Measurements from ENCODE around the gene PREX1. TPM values are rescaled to one million over a fixed set of nuclear protein-coding genes. Genes with fewer than 3 reads are reported as not detected.

Gene PREX1
- total and polyA plus RNA-seq, 2 of the 4 experiments (the other 2 are of a cell fraction): 0.67 to 0.72 TPM

- Histone ChIP-seq H3K23ac (ENCODE audit: low read depth, low read length) (no peak overlapping the region), H2BK5ac (ENCODE audit: low read depth, low read length, poor library complexity, severe bottlenecking) (no peak overlapping the region), H4K91ac (ENCODE audit: insufficient read depth, low read depth, low read length) (no peak overlapping the region), H3K18ac (ENCODE audit: low read depth, low read length) (no peak overlapping the region), H3K9me1 (ENCODE audit: insufficient read depth, low read length) (no peaks in the 10 kb centered on the region; the same call in 1 of the 2 replicates), H3K4me3 (ENCODE audit: insufficient read depth, low read depth, low read length) (no peak overlapping the region), H3K4me1 (ENCODE audit: control insufficient read depth, insufficient read depth, low read length) (no peaks in the 10 kb centered on the region), H4K5ac (ENCODE audit: low read depth, low read length) (no peak overlapping the region), H2BK120ac (ENCODE audit: low read depth, low read length) (no peak overlapping the region), H3K79me1 (ENCODE audit: low read depth in 1 of 2, low read length in 2 of 2) (no peaks in the 10 kb centered on the region), H3K9me3 (ENCODE audit: control insufficient read depth, insufficient read depth, low read length) (peaks cover 3% of the 10 kb centered on the region; the same call in 1 of the 2 replicates), H3K27ac (ENCODE audit: insufficient read depth, low read length) (no peak overlapping the region), H3K36me3 (ENCODE audit: control insufficient read depth, insufficient read depth, low read length) (no peaks in the 10 kb centered on the region), H4K8ac (ENCODE audit: low read depth in 2 of 2, low read length in 2 of 2) (no peak overlapping the region), H2BK20ac (ENCODE audit: low read depth, low read length) (no peak overlapping the region), H3K4ac (ENCODE audit: low read depth, low read length) (no peak overlapping the region), H3K9ac (ENCODE audit: low read depth, low read length) (no peak overlapping the region), H3K56ac (ENCODE audit: extremely low read depth, insufficient read depth, low read length) (no peak overlapping the region), H4K20me1 (ENCODE audit: insufficient read depth, low read length) (no peaks in the 10 kb centered on the region), H3K14ac (replicated peaks; ENCODE audit: low read depth, low read length) (no peak overlapping the region), H2AK5ac (ENCODE audit: low read depth, low read length) (no peak overlapping the region), H2BK15ac (ENCODE audit: low read depth, low read length) (no peak overlapping the region), H3K4me2 (ENCODE audit: low read depth, low read length) (no peak overlapping the region), H2AK9ac (replicated peaks; ENCODE audit: low read depth, low read length, poor library complexity) (no peak overlapping the region), H2AFZ (replicated peaks; ENCODE audit: low read length, poor library complexity) (no peak overlapping the region), H3K27me3 (ENCODE audit: control insufficient read depth, insufficient read depth, low read length) (peaks cover 12% of the 10 kb centered on the region; the same call in 1 of the 2 replicates)
- intact Hi-C loops (cut with micrococcal nuclease): no loop called here
- DNase-seq (no peak), ATAC-seq (ENCODE audit: low read depth) (no peak)
- in situ Hi-C loops (cut with MboI; ENCODE audit: low sequenced_read_pairs): no loop called here
- TF ChIP-seq, protein P1, sequence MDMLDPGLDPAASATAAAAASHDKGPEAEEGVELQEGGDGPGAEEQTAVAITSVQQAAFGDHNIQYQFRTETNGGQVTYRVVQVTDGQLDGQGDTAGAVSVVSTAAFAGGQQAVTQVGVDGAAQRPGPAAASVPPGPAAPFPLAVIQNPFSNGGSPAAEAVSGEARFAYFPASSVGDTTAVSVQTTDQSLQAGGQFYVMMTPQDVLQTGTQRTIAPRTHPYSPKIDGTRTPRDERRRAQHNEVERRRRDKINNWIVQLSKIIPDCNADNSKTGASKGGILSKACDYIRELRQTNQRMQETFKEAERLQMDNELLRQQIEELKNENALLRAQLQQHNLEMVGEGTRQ (IDR thresholded peaks at IDR 0.05; ENCODE audit: low read depth, low read length): no peak
- TF ChIP-seq RFX5 (IDR thresholded peaks at IDR 0.05; ENCODE audit: low read depth, low read length): no peak
- TF ChIP-seq BHLHE40 (IDR thresholded peaks at IDR 0.05; ENCODE audit: low read depth, low read length): no peak
- TF ChIP-seq FOS (IDR thresholded peaks at IDR 0.05; ENCODE audit: low read depth, low read length): no peak
- no peak for TF ChIP-seq SMC3 (IDR thresholded peaks at IDR 0.05; ENCODE audit: low read depth, low read length)
- TF ChIP-seq CTCF (conservative IDR thresholded peaks at IDR 0.05; ENCODE audit: low read depth, low read length): no peak
- TF ChIP-seq, protein P2, sequence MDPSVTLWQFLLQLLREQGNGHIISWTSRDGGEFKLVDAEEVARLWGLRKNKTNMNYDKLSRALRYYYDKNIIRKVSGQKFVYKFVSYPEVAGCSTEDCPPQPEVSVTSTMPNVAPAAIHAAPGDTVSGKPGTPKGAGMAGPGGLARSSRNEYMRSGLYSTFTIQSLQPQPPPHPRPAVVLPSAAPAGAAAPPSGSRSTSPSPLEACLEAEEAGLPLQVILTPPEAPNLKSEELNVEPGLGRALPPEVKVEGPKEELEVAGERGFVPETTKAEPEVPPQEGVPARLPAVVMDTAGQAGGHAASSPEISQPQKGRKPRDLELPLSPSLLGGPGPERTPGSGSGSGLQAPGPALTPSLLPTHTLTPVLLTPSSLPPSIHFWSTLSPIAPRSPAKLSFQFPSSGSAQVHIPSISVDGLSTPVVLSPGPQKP (IDR thresholded peaks at IDR 0.05; ENCODE audit: borderline replicate concordance, low read depth, low read length): no peak
- TF ChIP-seq MAFK (IDR thresholded peaks at IDR 0.05; ENCODE audit: low read depth, low read length): no peak
- no peak for TF ChIP-seq NFE2L2 (IDR thresholded peaks at IDR 0.05; ENCODE audit: low read depth, low read length)
- TF ChIP-seq MXI1 (IDR thresholded peaks at IDR 0.05; ENCODE audit: borderline replicate concordance, low read depth, low read length): no peak
- no peak for TF ChIP-seq CHD1 (IDR thresholded peaks at IDR 0.05; ENCODE audit: low read depth, low read length)
- TF ChIP-seq RCOR1 (IDR thresholded peaks at IDR 0.05; ENCODE audit: insufficient replicate concordance, low read length): no peak
- TF ChIP-seq POLR2A (IDR thresholded peaks at IDR 0.05; ENCODE audit: low read depth, low read length): no peak
- 100% methylated on average over 3 of the region's 17 CpGs; no CpG with 5 or more reads in 1 of the 2 experiments for WGBS, 2 experiments (ENCODE audit: extremely low coverage in 2 of 2, insufficient read length in 1 of 2)
- ChIA-PET CTCF (no interaction called here), POLR2A (ENCODE audit: unreplicated experiment) (no interaction called here)
- dilution Hi-C loops (cut with HindIII; ENCODE audit: low sequenced_read_pairs, unreplicated experiment): no loop called here
- BruUV-seq (replicated peaks): no TSS peak
Observed at GRCh38 chr20:48772183-48772976, 55.4 kb downstream of the PREX1 start.
